Gastroesophageal sphincter (tissue), 4 donors: ENCODE measurements around the gene ZNF292. TPM values are rescaled to one million over a fixed set of nuclear protein-coding genes. Genes with fewer than 3 reads are reported as not detected.

Experiments used
- ATAC-seq: fragments of 150-250 bp; one replicate; pipeline ENCODE4 v1.9.1; 2016; ENCODE audit warnings: mild to moderate bottlenecking, moderate library complexity
- H3K27ac ChIP-seq, 4 donors: fragments of 200-600 bp; sonication (generic) in 3 of 4; 1 replicate in 3 of 4; 2 replicates in 1 of 4; pipeline ENCODE4 v1.5.1; 2016 to 2019
- H3K27me3 ChIP-seq: fragments of 200-600 bp; sonication (generic); one replicate; pipeline ENCODE4 v1.5.1; 2019
- H3K36me3 ChIP-seq, 2 donors: fragments of 200-600 bp; sonication (generic); one replicate each; pipeline ENCODE4 v1.5.1; 2019; ENCODE audit warnings: control low read depth in 1 of 2
- H3K4me1 ChIP-seq, 3 donors: fragments of 200-600 bp; sonication (generic); 1 replicate in 2 of 3; 2 replicates in 1 of 3; pipeline ENCODE4 v1.5.1; 2016 to 2019; ENCODE audit warnings: control low read depth in 2 of 3
- H3K4me3 ChIP-seq, 2 donors: fragments of 200-600 bp; sonication (generic); one replicate each; pipeline ENCODE4 v1.5.1; 2019; ENCODE audit warnings: mild to moderate bottlenecking in 1 of 2, moderate library complexity in 1 of 2
- H3K9me3 ChIP-seq, 3 donors: fragments of 200-600 bp; sonication (generic); one replicate each; pipeline ENCODE4 v1.5.1; 2017 to 2019; ENCODE audit warnings: control low read depth in 2 of 3
- CTCF ChIP-seq, 4 experiments: fragments of 200-600 bp in 2 of 4; fragments of 450-650 bp in 2 of 4; sonication (generic) in 1 of 4; IDR thresholded peaks; one replicate each; pipeline ENCODE4 v1.5.1; 2017 to 2019; ENCODE audit warnings: antibody characterized with exemption in 4 of 4, mild to moderate bottlenecking in 2 of 4, moderate library complexity in 2 of 4
- EP300 ChIP-seq: sonication (generic); formaldehyde crosslinking; IDR thresholded peaks from one replicate; pipeline ENCODE4 v1.6.1; 2017; ENCODE audit warnings: antibody characterized with exemption, mild to moderate bottlenecking
- POLR2A ChIP-seq, 2 donors: fragments of 450-650 bp; IDR thresholded peaks; one replicate each; pipeline ENCODE4 v1.6.1; 2017; ENCODE audit warnings: antibody characterized with exemption in 2 of 2, mild to moderate bottlenecking in 2 of 2, moderate library complexity in 1 of 2
- POLR2AphosphoS5 ChIP-seq: sonication (generic); formaldehyde crosslinking; IDR thresholded peaks from one replicate; pipeline ENCODE4 v1.6.1; 2017; ENCODE audit warnings: antibody characterized with exemption
- WGBS, 2 donors: methylation state at CpG; one replicate each; pipeline ENCODE4 v1.1.5; 2018; ENCODE audit warnings: low coverage in 1 of 2; 5-methylcytosine and 5-hydroxymethylcytosine counted together
- total RNA-seq, 4 donors: library from RNA; depleted of rRNA; stranded (reverse); fragments of >200 nt; gene quantifications; one replicate each; pipeline ENCODE4 v1.1.0, GENCODE V29; 2016

ZNF292 gene
- total RNA-seq, 4 donors from 2014 or later, result 23.9 to 82.3 (median 54.5) TPM

- no peak overlapping the region for H3K4me3 ChIP-seq
- no peak for ATAC-seq
- no peaks in the 10 kb centered on the region for H3K9me3 ChIP-seq
- H3K27ac ChIP-seq, result peak overlapping the region in 1 of 4 donors; percentile 93
- no peaks in the 10 kb centered on the region for H3K36me3 ChIP-seq
- no peak for TF ChIP-seq POLR2AphosphoS5
- TF ChIP-seq CTCF (IDR thresholded peaks at IDR 0.05), result no peak
- TF ChIP-seq POLR2A (IDR thresholded peaks at IDR 0.05), result no peak
- no peaks in the 10 kb centered on the region for H3K27me3 ChIP-seq
- H3K4me1 ChIP-seq, result peaks cover 0 to 36% (median 9%) of the 10 kb centered on the region in 3 donors
Measured at GRCh38 chr6:87150406-87150805, 5.0 kb upstream of the ZNF292 start.

GRCh38 chr6:87151471-87151780 is 3.9 kb upstream of the ZNF292 start:
- Histone ChIP-seq H3K27ac (peak overlapping the region; percentile 91 to 99 (median 95)), H3K9me3 (no peaks in the 10 kb centered on the region), H3K27me3 (no peaks in the 10 kb centered on the region), H3K4me3 (peak overlapping the region; percentile 58 to 68), H3K36me3 (no peaks in the 10 kb centered on the region), H3K4me1 (peaks cover 0 to 42% (median 9%) of the 10 kb centered on the region in 3 donors)
- no peak for TF ChIP-seq POLR2AphosphoS5
- ATAC-seq, result no peak
- WGBS, 2 donors, result 0 to 29% methylated on average over 1 to 4 of the region's 4 CpGs

GRCh38 chr6:87151781-87152525 is 3.4 kb upstream of the ZNF292 start:
- peak overlapping the region; percentile 58 to 68 for H3K4me3 ChIP-seq
- no peaks in the 10 kb centered on the region for H3K36me3 ChIP-seq
- WGBS, 2 donors, result no CpG with 5 or more reads among the region's 71 CpGs
- H3K4me1 ChIP-seq, result peaks cover 0 to 47% (median 9%) of the 10 kb centered on the region in 3 donors
- H3K9me3 ChIP-seq, result no peaks in the 10 kb centered on the region
- ATAC-seq, result peak; percentile 44
- H3K27me3 ChIP-seq, result no peaks in the 10 kb centered on the region
- peak in 1 of 2 donors; percentile 16 for TF ChIP-seq POLR2A (IDR thresholded peaks at IDR 0.05)
- TF ChIP-seq CTCF (IDR thresholded peaks at IDR 0.05), result peak in 3 of 4 experiments; percentile 3 to 30 (median 18)
- no peak for TF ChIP-seq EP300
- TF ChIP-seq POLR2AphosphoS5, result no peak
- H3K27ac ChIP-seq, result peak overlapping the region; percentile 91 to 99 (median 95)

- no peaks in the 10 kb centered on the region for H3K27me3 ChIP-seq
- TF ChIP-seq POLR2AphosphoS5, result no peak
- peak; percentile 0 for ATAC-seq
- H3K27ac ChIP-seq, result peak overlapping the region; percentile 91 to 99 (median 95)
- 18 to 22% methylated on average over 9 to 11 of the region's 22 CpGs for WGBS, 2 donors
- H3K36me3 ChIP-seq, result no peaks in the 10 kb centered on the region
- peaks cover 0 to 53% (median 14%) of the 10 kb centered on the region in 3 donors for H3K4me1 ChIP-seq
- H3K9me3 ChIP-seq, result no peaks in the 10 kb centered on the region
- peak overlapping the region; percentile 58 to 68 for H3K4me3 ChIP-seq
Measured at GRCh38 chr6:87152526-87152955, 2.8 kb upstream of the ZNF292 start.

GRCh38 chr6:87154641-87154992 is 748 bp upstream of the ZNF292 start:
- no peaks in the 10 kb centered on the region for H3K27me3 ChIP-seq
- H3K4me1 ChIP-seq, result peaks cover 0 to 65% (median 14%) of the 10 kb centered on the region in 3 donors
- no peaks in the 10 kb centered on the region for H3K9me3 ChIP-seq
- H3K36me3 ChIP-seq, result no peaks in the 10 kb centered on the region
- WGBS, 2 donors, result 0% methylated on average over 6 of the region's 6 CpGs
- TF ChIP-seq POLR2AphosphoS5 (no peak), EP300 (no peak), POLR2A (IDR thresholded peaks at IDR 0.05) (no peak), CTCF (IDR thresholded peaks at IDR 0.05) (no peak)
- H3K4me3 ChIP-seq, result peak overlapping the region; percentile 70 to 85
- H3K27ac ChIP-seq, result peak overlapping the region; percentile 66 to 99 (median 92)
- ATAC-seq, result no peak
